ENCODE results near the gene ZNF211. TPM values are rescaled to one million over a fixed set of nuclear protein-coding genes. Genes with fewer than 3 reads are reported as not detected.

The ZNF211 gene
- total and polyA plus RNA-seq, 2 experiments from 2014 or later: 5.5 to 8.3 TPM

- no peaks in the 10 kb centered on the region for H3K36me3 ChIP-seq (ENCODE audit: low read depth)
- DNase-seq: no peak
- 0 out of 2 replicates have a peak, but pooled peaks cover 6% of the 10 kb centered on the region for H3K4me1 ChIP-seq (ENCODE audit: insufficient read depth)
- H3K79me2 ChIP-seq (ENCODE audit: insufficient read depth): no peaks in the 10 kb centered on the region
- H2AFZ ChIP-seq: no peak within 1 kb of the TSS
- no peaks in the 10 kb centered on the region for H3K9me3 ChIP-seq (ENCODE audit: low read depth)
- H3F3A ChIP-seq (ENCODE audit: insufficient read depth): peaks cover 11% of the 10 kb centered on the region
- H3K27me3 ChIP-seq (replicated peaks; ENCODE audit: insufficient read depth): no peaks in the 10 kb centered on the region
- WGBS, 2 experiments (ENCODE audit: low coverage in 1 of 2, low lambda C conversion rate in 2 of 2, missing lambda C conversion rate in 2 of 2): 79 to 95% methylated on average over 2 of the region's 2 CpGs
- no peak for TF ChIP-seq EZH2phosphoT487 (IDR thresholded peaks at IDR 0.05; ENCODE audit: insufficient read depth, low read depth)
- no peak within 1 kb of the TSS for H3K4me2 ChIP-seq (ENCODE audit: unreplicated experiment)
- no peaks in the 10 kb centered on the region for H3K9me2 ChIP-seq (ENCODE audit: insufficient read depth)
- H3K9ac ChIP-seq: no peak within 1 kb of the TSS
- in situ Hi-C loops (cut with MboI): no loop called here
- H3K27ac ChIP-seq: no peak within 1 kb of the TSS
- no peaks in the 10 kb centered on the region for H4K20me1 ChIP-seq (ENCODE audit: insufficient read depth)
- H3K4me3 ChIP-seq: no peak within 1 kb of the TSS
Measured at GRCh38 chr19:57668635-57669034, 35.7 kb downstream of the ZNF211 start, which contains the start of gene ZSCAN4. Gene ZSCAN4, plus strand, starts transcription at chr19:57668935. Its CDS starts 7,211 bp downstream, at chr19:57676146.

GRCh38 chr19:57671124-57671895, 38.3 kb downstream of the ZNF211 start:
- no peaks in the 10 kb centered on the region for H3K36me3 ChIP-seq (ENCODE audit: low read depth)
- H3K79me2 ChIP-seq (ENCODE audit: insufficient read depth): no peaks in the 10 kb centered on the region
- 40 to 44% methylated on average over 7 of the region's 7 CpGs for WGBS, 2 experiments (ENCODE audit: low coverage in 1 of 2, low lambda C conversion rate in 2 of 2, missing lambda C conversion rate in 2 of 2)
- H3K4me3 ChIP-seq: no peak overlapping the region
- peaks cover 13% of the 10 kb centered on the region for H3K4me1 ChIP-seq (ENCODE audit: insufficient read depth)
- no peaks in the 10 kb centered on the region for H3K9me2 ChIP-seq (ENCODE audit: insufficient read depth)
- H3K27me3 ChIP-seq (replicated peaks; ENCODE audit: insufficient read depth): no peaks in the 10 kb centered on the region
- no peaks in the 10 kb centered on the region for H3K9me3 ChIP-seq (ENCODE audit: low read depth)
- H3F3A ChIP-seq (ENCODE audit: insufficient read depth): peaks cover 11% of the 10 kb centered on the region
- H3K9ac ChIP-seq: no peak overlapping the region
- in situ Hi-C loops (cut with MboI): no loop called here
- TF ChIP-seq EZH2 (IDR thresholded peaks at IDR 0.05; ENCODE audit: insufficient read depth, poor library complexity, severe bottlenecking): no peak
- TF ChIP-seq EZH2phosphoT487 (IDR thresholded peaks at IDR 0.05; ENCODE audit: insufficient read depth, low read depth): no peak
- no peaks in the 10 kb centered on the region for H4K20me1 ChIP-seq (ENCODE audit: insufficient read depth)
- peak; percentile 32 for DNase-seq
- H3K27ac ChIP-seq: no peak overlapping the region
- H3K4me2 ChIP-seq (ENCODE audit: unreplicated experiment): no peak overlapping the region
- no peak overlapping the region for H2AFZ ChIP-seq

- no peak for DNase-seq
- H3K9me2 ChIP-seq (ENCODE audit: insufficient read depth): no peaks in the 10 kb centered on the region
- in situ Hi-C loops (cut with MboI): no loop called here
- H3K27me3 ChIP-seq (replicated peaks; ENCODE audit: insufficient read depth): no peaks in the 10 kb centered on the region
- no peaks in the 10 kb centered on the region for H4K20me1 ChIP-seq (ENCODE audit: insufficient read depth)
- peaks cover 15% of the 10 kb centered on the region for H3K4me1 ChIP-seq (ENCODE audit: insufficient read depth)
- H3K27ac ChIP-seq: no peak overlapping the region
- H3K9me3 ChIP-seq (ENCODE audit: low read depth): no peaks in the 10 kb centered on the region
- peaks cover 18% of the 10 kb centered on the region for H3F3A ChIP-seq (ENCODE audit: insufficient read depth)
- no peak overlapping the region for H3K4me2 ChIP-seq (ENCODE audit: unreplicated experiment)
- H2AFZ ChIP-seq: no peak overlapping the region
- H3K4me3 ChIP-seq: no peak overlapping the region
- no peak overlapping the region for H3K9ac ChIP-seq
- no peaks in the 10 kb centered on the region for H3K79me2 ChIP-seq (ENCODE audit: insufficient read depth)
- no peak for TF ChIP-seq EZH2phosphoT487 (IDR thresholded peaks at IDR 0.05; ENCODE audit: insufficient read depth, low read depth)
- TF ChIP-seq EZH2 (IDR thresholded peaks at IDR 0.05; ENCODE audit: insufficient read depth, poor library complexity, severe bottlenecking): no peak
- 30 to 36% methylated on average over 4 of the region's 4 CpGs for WGBS, 2 experiments (ENCODE audit: low coverage in 1 of 2, low lambda C conversion rate in 2 of 2, missing lambda C conversion rate in 2 of 2)
- no peaks in the 10 kb centered on the region for H3K36me3 ChIP-seq (ENCODE audit: low read depth)
Measured at GRCh38 chr19:57672466-57672865, 39.5 kb downstream of the ZNF211 start.

GRCh38 chr19:57675881-57676280, 42.9 kb downstream of the ZNF211 start:
- no peaks in the 10 kb centered on the region for H3K9me2 ChIP-seq (ENCODE audit: insufficient read depth)
- H3K79me2 ChIP-seq (ENCODE audit: insufficient read depth): no peaks in the 10 kb centered on the region
- H3F3A ChIP-seq (ENCODE audit: insufficient read depth): peaks cover 18% of the 10 kb centered on the region
- H3K4me1 ChIP-seq (ENCODE audit: insufficient read depth): peaks cover 15% of the 10 kb centered on the region
- DNase-seq: peak; percentile 91
- H3K4me3 ChIP-seq: 0 out of 2 replicates have a peak overlapping the region, but pooled peaks have one; percentile 7
- peak overlapping the region; percentile 27 for H3K27ac ChIP-seq
- TF ChIP-seq EZH2 (IDR thresholded peaks at IDR 0.05; ENCODE audit: insufficient read depth, poor library complexity, severe bottlenecking) (no peak), EZH2phosphoT487 (IDR thresholded peaks at IDR 0.05; ENCODE audit: insufficient read depth, low read depth) (no peak)
- no peak overlapping the region for H2AFZ ChIP-seq
- no peaks in the 10 kb centered on the region for H3K9me3 ChIP-seq (ENCODE audit: low read depth)
- in situ Hi-C loops (cut with MboI): no loop called here
- H3K27me3 ChIP-seq (replicated peaks; ENCODE audit: insufficient read depth): no peaks in the 10 kb centered on the region
- H3K36me3 ChIP-seq (ENCODE audit: low read depth): no peaks in the 10 kb centered on the region
- 37 to 45% methylated on average over 2 of the region's 2 CpGs for WGBS, 2 experiments (ENCODE audit: low coverage in 1 of 2, low lambda C conversion rate in 2 of 2, missing lambda C conversion rate in 2 of 2)
- H4K20me1 ChIP-seq (ENCODE audit: insufficient read depth): no peaks in the 10 kb centered on the region
- H3K4me2 ChIP-seq (ENCODE audit: unreplicated experiment): peak overlapping the region; percentile 70
- H3K9ac ChIP-seq: no peak overlapping the region
